Glomerular endothelial cell (primary cell): ENCODE results near the gene MYCBPAP. TPM values are rescaled to one million over a fixed set of nuclear protein-coding genes. Genes with fewer than 3 reads are reported as not detected.
A peak's percentile ranks its signal among the peaks of the same experiment; 100 is the strongest.
"Not testable (repeated sequence)": the region's sequence is repeated elsewhere in the genome, so short reads cannot be mapped to it uniquely, and the experiment has no call there.

Experiments
- DNase-seq: peaks from one replicate; pipeline ENCODE4 v3.0.0-alpha.2; 2011; ENCODE audit warnings: low read depth, low spot score; ENCODE audit errors: extremely low read depth
- total RNA-seq: library from RNA; depleted of rRNA; stranded (reverse); fragments of >200 nt; gene quantifications from 2 replicates; pipeline ENCODE4 v1.2.3, GENCODE V29; 2015

MYCBPAP gene
- total RNA-seq, 1 donor from 2014 or later, result 0.23 TPM

DNA sequence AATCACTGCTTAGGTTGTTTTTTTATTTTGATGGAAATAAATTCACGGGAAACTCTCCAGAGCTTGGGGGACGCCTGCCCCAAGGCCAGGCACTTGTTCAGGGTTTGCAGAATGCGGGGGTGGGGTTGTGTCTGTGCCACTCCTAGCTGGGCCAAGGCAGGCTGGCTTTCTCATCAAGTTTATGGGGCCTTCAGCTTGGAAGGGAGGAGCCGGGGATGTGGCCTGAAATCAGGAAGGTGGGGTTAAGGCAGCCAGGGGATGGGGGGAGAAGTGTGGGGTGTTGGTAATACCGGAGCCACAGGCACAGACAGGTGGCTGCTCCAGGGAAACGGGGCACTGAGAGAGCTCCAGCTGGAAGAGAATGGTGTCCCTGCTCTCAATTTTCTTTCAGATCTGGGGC, 37.8 kb upstream of the MYCBPAP start:
- DNase-seq, result no peak

DNA sequence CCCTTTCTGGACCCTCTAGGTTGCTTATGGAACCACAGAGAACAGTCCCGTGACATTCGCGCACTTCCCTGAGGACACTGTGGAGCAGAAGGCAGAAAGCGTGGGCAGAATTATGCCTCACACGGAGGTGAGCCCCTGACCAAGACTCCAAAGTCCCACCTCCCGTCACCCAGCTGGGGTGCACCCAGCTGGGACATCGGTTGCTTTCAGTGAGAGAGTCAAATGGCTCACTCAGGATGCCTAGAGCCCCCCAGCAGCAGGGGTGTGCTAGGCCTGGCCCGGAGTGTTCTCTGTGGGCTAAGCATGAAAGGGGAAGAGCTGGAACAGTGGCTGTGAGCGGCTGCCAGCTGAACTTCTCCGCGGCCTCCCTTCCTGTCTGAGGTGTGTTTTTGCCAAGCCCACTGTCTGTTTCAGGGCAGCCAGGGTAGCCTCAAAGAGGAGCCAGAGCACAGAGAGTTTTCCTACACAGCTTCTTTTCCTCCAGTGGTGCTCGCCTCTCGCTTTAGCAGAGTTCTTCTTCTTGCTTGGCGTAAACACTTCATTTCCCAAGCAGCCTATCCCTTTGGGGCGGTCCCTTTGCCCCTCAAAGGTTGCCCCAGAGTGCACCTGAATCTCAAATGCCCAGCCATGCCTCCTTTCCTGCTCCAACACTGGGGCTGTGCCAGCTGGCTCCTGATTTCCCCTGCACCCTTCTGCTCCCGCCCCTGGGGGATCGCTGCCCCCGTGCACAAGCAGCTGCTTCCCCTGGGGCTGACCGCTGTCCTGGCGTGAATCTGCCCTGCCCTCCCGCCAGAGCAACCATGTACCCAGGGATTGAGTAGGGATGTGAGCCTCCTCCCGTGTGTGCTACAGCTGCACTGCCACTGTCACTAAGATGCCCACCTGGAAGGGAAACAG, 37.0 kb upstream of the MYCBPAP start:
- DNase-seq, result no peak

DNA sequence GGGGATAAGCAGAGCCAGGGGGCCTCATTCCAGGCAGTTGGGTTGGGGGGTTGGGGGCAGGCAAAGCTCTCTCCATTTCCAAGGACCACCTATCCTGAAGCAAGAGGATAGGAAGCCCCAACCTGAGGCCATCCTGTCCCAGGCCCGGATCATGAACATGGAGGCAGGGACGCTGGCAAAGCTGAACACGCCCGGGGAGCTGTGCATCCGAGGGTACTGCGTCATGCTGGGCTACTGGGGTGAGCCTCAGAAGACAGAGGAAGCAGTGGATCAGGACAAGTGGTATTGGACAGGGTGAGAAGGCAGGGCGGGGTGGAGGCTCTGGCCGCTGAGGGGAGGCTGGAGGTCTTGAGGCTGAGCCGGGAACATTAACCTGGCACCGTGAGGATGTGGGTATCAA, 36.0 kb upstream of the MYCBPAP start:
- no peak for DNase-seq

DNA sequence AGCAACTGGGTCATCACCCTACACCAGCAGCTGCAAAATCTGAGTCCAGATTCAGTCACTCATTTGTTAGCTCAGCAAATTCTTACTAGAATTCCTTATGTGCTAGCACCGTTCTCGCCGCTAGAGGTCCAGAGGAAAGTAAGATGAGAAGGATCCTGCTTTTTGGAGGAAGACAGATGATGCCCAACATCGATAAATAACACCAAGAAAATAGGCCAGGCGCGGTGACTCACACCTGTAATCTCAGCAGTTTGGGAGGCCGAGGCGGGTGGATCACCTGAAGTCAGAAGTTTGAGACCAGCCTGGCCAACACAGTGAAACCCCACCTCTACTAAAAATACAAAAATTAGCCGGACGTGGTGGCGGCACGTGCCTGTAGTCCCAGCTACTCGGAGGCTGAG, 35.5 kb upstream of the MYCBPAP start:
- not testable (repeated sequence) for DNase-seq

DNA sequence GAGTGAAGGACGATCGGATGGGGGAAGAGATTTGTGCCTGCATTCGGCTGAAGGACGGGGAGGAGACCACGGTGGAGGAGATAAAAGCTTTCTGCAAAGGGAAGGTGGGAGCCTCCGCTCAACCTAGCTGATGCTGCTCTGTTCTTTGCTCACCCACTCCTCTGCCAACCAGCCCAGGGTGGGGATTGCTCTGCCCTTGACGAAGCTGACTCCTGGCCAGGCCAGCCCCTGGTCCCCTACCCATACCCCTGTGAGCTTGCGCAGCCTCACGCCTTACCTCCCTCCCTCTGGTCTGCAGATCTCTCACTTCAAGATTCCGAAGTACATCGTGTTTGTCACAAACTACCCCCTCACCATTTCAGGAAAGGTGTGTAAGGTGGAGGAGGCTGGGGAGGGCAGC, 34.3 kb upstream of the MYCBPAP start:
- DNase-seq, result no peak

DNA sequence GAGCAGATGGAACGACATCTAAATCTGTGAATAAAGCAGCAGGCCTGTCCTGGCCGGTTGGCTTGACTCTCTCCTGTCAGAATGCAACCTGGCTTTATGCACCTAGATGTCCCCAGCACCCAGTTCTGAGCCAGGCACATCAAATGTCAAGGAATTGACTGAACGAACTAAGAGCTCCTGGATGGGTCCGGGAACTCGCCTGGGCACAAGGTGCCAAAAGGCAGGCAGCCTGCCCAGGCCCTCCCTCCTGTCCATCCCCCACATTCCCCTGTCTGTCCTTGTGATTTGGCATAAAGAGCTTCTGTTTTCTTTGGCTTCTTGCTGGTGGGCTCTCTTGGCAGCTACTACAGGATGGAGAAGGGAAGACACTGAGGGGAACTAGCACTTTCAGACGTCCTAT, 33.7 kb upstream of the MYCBPAP start:
- no peak for DNase-seq

DNA sequence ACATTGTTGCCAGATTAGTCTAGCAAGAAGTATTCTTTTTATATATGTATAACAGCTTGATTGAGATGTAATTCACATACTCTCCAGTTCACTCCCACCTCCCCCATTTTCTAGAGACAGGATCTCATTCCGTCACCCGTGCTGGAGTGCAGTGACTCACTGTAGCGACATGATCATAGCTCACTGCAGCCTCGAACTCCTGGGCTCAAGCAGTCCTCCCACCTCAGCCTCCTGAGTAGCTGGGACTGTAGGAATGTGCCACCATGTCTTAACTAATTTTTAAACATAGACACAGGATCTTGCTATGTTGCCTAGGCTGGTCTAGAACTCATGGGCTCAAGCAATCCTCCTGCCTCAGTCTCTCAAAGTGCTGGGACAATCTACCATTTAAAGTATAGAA, 32.9 kb upstream of the MYCBPAP start:
- DNase-seq, result no peak

DNA sequence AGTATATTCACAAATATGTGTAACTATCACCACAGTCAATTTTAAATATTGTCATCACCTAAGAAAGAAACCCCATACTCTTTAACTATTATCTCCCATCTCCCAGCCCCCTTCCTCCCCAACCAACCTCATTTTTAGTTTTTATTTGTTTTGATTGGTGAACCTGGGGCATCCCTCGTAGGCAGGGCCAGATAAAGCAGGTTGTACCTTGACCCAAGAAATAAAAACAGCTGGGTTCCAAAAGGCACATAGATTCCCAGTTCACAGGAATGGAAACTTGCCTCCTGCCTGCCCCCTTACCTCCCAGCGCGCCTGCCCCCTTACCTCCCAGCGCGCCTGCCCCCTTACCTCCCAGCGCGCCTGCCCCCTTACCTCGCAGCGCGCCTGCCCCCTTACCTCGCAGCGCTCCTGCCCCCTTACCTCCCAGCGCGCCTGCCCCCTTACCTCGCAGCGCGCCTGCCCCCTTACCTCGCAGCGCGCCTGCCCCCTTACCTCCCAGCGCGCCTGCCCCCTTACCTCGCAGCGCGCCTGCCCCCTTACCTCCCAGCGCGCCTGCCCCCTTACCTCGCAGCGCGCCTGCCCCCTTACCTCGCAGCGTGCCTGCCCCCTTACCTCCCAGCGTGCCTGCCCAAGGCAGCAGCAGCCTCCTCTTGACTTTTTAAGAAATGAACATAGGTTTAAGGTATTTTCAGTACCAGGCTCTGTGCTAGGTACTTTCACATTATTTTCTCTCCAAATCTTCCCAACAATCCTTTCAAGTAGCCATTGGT, 32.3 kb upstream of the MYCBPAP start:
- not testable (repeated sequence) for DNase-seq

DNA sequence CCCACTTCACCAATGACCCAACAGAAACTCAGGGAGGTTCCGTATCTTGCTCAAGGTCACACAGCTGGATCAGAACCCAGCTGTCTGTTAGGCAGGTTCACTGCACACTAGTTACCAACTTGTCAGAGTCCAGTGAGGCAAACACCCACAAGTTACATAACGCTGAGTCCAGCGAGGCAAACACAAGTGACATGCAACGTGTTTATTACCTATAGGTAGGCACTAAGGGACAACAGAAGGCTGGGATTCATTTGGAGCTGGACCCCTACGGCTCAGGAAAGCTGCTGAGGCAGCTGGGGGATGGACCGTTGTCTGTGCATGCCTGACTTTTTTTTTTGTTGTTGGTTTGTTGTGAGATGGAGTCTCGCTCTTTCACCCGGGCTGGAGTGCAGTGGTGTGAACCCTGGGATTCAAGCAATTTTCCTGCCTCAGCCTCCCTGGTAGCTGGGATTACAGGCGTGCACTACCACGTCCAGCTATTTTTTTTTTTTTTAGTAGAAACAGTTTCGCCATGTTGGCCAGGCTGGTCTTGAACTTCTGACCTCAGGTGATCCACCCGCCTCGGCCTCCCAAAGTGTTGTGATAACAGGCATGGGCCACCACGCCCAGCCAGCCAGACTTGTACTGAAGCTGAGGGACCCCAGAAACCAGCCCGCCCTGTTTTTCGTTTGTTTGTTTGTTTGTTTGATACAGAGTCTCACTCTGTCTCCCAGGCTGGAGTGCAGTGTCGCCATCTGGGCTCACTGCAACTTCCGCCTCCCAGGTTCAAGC, 31.5 kb upstream of the MYCBPAP start:
- no peak for DNase-seq

DNA sequence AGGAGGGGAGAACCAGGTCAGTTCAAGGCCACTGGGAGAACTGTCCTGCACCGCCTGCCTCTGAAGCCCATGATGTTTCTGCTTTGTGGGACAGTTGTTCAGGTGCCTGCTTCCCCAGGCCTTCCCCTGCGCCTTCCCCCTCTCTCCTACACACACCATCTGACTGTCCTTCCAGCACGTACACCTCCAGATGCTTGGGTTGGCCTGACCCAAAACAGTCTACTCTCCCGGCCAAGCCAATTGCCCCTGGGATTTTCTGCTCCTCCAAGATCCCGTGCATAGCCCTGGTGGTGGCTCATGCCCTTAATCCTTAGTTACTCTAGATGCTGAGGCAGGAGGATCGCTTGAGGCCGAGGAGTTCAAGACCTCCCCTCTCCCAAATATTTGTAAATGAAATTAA, 30.3 kb upstream of the MYCBPAP start:
- DNase-seq, result no peak

DNA sequence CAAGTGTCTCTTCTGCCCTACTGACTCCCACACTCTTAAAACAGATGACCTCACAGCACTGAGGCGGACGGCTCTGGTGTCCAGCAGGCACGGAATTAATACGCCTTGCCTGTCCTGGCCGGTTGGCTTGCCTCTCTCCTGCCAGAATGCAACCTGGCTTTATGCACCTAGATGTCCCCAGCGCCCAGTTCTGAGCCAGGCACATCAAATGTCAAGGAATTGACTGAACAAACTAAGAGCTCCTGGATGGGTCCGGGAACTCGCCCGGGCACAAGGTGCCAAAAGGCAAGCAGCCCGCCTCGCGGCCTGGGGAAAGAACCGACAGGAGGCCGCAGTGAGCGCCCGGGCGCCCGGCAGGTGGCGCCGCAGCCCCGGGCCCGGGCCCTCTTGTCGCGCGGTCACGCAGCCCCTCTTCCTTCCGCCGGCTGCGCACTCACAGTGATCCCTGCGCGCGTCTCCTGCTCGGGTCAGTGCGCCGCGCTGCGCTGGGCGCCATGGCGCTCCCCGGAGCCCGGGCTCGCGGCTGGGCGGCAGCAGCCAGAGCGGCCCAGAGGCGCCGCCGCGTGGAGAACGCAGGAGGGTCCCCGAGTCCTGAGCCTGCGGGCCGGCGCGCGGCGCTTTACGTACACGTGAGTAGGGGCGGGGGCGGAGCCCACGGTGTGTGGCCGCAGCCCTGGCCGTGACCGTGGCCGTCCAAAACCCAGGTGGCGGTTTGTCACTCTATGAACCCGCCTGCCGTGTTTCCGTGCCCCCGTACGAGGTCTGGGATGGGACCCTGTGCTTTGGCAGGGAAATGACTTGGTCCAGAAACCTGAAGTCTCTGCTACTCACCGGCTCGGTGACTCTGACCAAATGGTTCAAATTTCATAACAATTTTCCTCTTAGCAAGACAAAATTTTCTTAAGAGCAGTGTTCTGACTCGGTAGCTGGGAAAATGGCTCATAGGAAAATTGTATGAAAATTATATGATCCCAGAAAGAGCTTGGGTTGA, 29.6 kb upstream of the MYCBPAP start, which contains the start of gene RSAD1:
TSS of gene RSAD1 (plus strand) at position 470 of the 991 bp plus-strand sequence. CDS start at position 495, 25 bp downstream.
- DNase-seq, result no peak

DNA sequence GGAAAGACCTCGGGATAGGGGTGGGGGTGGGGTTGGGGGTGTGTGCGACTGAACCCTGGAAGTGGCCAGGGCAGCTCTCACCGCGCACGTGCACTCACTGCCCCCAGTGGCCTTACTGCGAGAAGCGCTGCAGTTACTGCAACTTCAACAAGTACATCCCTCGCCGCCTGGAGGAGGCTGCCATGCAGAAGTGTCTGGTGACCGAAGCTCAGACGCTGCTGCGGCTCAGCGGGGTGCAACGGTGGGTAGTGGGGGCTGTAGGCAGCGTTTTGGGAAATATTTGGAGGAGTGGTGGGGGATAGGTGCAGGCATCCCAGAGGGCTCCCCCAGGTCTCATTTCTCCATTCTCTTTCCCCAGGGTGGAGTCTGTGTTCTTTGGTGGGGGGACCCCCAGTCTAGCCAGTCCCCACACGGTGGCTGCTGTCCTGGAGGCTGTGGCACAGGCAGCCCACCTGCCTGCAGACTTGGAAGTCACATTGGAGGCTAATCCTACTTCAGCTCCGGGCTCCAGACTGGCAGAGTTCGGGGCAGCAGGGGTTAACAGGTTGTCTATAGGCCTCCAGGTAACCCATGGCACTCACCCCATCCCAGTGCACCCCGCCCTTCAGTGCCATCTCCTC, 28.6 kb upstream of the MYCBPAP start:
- no peak for DNase-seq

DNA sequence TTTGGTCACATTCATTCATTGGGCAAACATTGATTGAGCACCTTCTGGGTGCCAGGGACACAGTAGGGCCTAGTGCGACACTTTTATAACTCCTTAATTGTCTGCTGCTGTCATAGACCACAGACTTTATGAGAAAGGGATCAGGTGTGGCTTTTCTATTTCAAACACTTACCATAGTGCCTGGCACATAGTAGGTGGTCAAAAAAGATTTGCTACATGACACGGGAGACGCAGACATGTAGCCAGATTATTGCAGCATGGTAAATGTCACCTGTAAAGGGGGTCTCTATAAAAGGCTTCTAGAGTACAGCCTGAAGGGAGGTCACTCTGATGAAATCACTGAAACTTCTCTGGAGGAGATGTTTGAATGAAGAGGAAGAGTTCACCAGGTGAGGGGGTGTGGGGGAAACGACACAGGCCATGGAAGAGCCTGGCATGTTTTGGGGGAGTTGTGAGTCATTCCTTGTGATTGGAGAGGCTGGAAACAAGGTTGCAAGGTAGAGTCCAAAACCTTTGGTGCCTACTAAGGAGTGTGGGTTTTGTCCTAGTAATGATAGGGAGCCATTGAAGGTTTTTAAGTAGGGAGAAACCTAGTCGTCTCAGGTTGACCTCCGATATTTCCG, 28.0 kb upstream of the MYCBPAP start:
- no peak for DNase-seq

DNA sequence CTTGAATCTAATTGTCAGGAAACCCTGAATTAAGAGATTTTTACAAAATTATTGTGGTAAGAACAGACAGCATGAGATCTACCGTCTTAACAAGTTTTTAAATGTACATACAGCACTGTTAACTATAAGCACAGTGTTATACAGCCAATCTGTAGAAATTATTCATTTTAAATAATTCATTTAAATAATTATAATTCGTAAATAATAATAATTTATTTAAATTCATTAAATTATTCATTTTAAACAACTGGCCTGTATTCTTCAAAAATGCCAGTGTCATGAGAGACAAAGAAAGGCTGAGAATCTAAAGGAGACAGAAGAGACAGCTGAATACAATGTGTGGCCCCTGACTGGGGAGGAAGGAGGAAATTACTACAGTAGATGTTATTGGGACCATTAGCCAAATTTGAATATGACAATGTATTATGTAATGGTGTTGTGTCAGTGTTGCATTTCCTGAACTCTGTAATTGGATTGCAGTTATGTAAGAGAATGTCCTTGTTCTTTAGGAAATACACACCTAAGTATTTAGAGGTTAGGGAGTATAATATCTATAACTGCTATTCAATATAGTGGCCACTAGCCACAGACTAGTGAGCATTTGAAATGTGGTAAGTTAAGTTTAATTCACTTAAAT, 27.3 kb upstream of the MYCBPAP start:
- no peak for DNase-seq

DNA sequence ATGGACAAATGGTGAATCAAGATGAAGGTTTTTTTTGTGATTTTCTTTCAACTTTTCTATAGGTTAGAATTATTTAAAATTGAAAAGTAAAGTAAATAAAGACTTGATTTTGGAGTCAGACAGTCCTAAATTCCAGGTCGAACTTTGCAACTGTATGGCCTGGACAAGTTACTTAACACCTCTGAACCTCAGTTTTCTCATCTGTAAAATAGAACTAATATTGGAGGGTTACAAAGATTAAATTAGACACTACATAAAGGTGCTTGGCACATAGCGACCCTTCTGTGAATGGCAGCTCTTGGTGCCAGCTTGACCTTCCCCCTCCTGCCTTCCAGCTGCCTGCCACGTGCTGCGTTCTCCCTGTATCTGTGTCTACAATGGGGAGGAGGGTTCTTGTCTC, 26.6 kb upstream of the MYCBPAP start:
- no peak for DNase-seq

DNA sequence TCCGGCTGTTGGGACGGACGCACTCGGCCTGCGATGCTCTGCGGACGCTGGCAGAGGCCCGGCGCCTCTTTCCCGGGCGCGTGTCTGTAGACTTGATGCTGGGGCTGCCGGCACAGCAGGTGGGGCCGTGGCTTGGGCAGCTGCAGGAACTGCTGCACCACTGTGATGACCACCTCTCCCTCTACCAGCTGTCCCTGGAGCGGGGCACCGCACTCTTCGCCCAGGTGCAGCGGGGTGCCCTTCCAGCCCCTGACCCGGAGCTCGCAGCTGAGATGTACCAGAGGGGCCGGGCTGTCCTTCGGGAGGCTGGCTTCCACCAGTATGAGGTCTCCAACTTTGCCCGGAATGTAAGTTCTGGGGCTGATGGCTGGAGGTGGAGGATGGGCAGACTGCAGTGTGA, 26.1 kb upstream of the MYCBPAP start:
- DNase-seq, result no peak

DNA sequence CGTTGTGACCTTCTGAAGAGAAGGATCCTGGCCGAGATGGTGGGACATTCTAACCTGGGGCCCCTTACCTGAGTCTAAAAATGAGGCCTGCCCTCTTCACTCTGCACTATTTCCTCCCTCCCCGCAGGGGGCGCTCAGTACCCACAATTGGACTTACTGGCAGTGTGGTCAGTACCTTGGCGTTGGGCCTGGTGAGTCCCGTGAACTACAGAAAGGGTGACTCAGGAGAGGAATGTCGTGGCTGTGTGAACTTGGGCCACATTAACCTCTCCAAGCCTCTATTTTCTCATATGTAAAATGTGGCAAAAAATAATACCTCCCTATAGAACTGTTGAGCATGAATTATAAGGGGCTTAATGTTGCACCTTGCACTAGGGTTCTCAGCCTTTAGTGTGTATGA, 25.7 kb upstream of the MYCBPAP start:
- DNase-seq, result peak; percentile 82

DNA sequence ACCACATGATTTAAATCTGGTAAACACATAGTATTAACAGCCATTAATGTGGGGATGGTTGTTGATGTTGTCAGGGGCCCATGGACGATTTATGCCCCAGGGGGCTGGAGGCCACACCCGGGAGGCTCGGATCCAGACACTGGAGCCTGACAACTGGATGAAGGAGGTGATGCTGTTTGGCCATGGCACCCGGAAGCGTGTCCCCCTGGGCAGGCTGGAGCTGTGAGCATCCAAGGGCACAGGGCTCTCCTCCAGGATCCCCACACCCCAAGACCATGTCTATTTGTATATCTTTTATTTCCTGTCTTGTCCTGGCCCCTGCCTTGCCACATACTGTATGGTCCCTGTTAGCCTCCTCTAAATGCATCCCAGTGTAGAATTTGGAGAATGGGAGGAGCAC, 25.0 kb upstream of the MYCBPAP start:
- no peak for DNase-seq
